ENCODE results near the gene RBFOX2. TPM values are rescaled to one million over a fixed set of nuclear protein-coding genes. Genes with fewer than 3 reads are reported as not detected.

Gene RBFOX2
- total RNA-seq, 1 experiment from 2014 or later, result 81.1 TPM

- intact Hi-C loops (cut with micrococcal nuclease; ENCODE audit: unreplicated experiment), result no loop called here
- CTCF ChIA-PET, result no interaction called here
- Histone ChIP-seq H3K9me3 (ENCODE audit: control insufficient read depth, insufficient read depth, low read depth, low read length) (no peaks in the 10 kb centered on the region), H3K27me3 (ENCODE audit: control insufficient read depth, insufficient read depth, low read length) (no peaks in the 10 kb centered on the region), H3K27ac (ENCODE audit: low read length) (no peak overlapping the region), H3K36me3 (ENCODE audit: control insufficient read depth, insufficient read depth, low read length) (no peaks in the 10 kb centered on the region), H3K4me3 (ENCODE audit: low read depth in 2 of 2, low read length in 2 of 2) (no peak overlapping the region), H3K4me1 (ENCODE audit: control insufficient read depth, insufficient read depth, low read length) (peaks cover 14% of the 10 kb centered on the region)
- ATAC-seq, result no peak
- no TSS peak for BruUV-seq (replicated peaks)
- in situ Hi-C loops (cut with HindIII; ENCODE audit: low pct_unique_long_range_greater_than_20kb, low sequenced_read_pairs), result no loop called here
- no peak for TF ChIP-seq REST (IDR thresholded peaks at IDR 0.05; ENCODE audit: insufficient read depth in 1 of 2, low read depth in 2 of 2, low read length in 1 of 2)
- TF ChIP-seq CTCF (IDR thresholded peaks at IDR 0.05), result no peak
- no peak for TF ChIP-seq SIN3A (IDR thresholded peaks at IDR 0.05; ENCODE audit: borderline replicate concordance, insufficient read depth, low read depth, low read length)
- TF ChIP-seq POLR2AphosphoS5 (IDR thresholded peaks at IDR 0.05; ENCODE audit: low read depth, low read length), result no peak
- no peak for TF ChIP-seq TCF7L2 (IDR thresholded peaks at IDR 0.05; ENCODE audit: low read depth, low read length)
- POLR2A ChIA-PET, result no interaction called here
- no peak for DNase-seq (ENCODE audit: low read depth, low spot score)
Measured at GRCh38 chr22:35892192-35892591, 136.4 kb downstream of the RBFOX2 start.

- peaks cover 14% of the 10 kb centered on the region for H3K4me1 ChIP-seq (ENCODE audit: control insufficient read depth, insufficient read depth, low read length)
Measured at GRCh38 chr22:35891442-35891841, 137.2 kb downstream of the RBFOX2 start.

More at GRCh38 chr22:35891442-35891841, 137.2 kb downstream of the RBFOX2 start:
- ChIA-PET CTCF (no interaction called here), POLR2A (no interaction called here)
- Histone ChIP-seq H3K4me3 (ENCODE audit: low read depth in 2 of 2, low read length in 2 of 2) (no peak overlapping the region), H3K27ac (ENCODE audit: low read length) (no peak overlapping the region), H3K36me3 (ENCODE audit: control insufficient read depth, insufficient read depth, low read length) (no peaks in the 10 kb centered on the region), H3K9me3 (ENCODE audit: control insufficient read depth, insufficient read depth, low read depth, low read length) (no peaks in the 10 kb centered on the region), H3K27me3 (ENCODE audit: control insufficient read depth, insufficient read depth, low read length) (no peaks in the 10 kb centered on the region)
- DNase-seq (ENCODE audit: low read depth, low spot score) (no peak), ATAC-seq (no peak)
- no TSS peak for BruUV-seq (replicated peaks)
- intact Hi-C loops (cut with micrococcal nuclease; ENCODE audit: unreplicated experiment), result no loop called here
- TF ChIP-seq SIN3A (IDR thresholded peaks at IDR 0.05; ENCODE audit: borderline replicate concordance, insufficient read depth, low read depth, low read length) (no peak), TCF7L2 (IDR thresholded peaks at IDR 0.05; ENCODE audit: low read depth, low read length) (no peak), REST (IDR thresholded peaks at IDR 0.05; ENCODE audit: insufficient read depth in 1 of 2, low read depth in 2 of 2, low read length in 1 of 2) (no peak), POLR2AphosphoS5 (IDR thresholded peaks at IDR 0.05; ENCODE audit: low read depth, low read length) (no peak), CTCF (IDR thresholded peaks at IDR 0.05) (no peak)
- in situ Hi-C loops (cut with HindIII; ENCODE audit: low pct_unique_long_range_greater_than_20kb, low sequenced_read_pairs), result no loop called here

All from Panc1 (cell line).